ENCODE measurements around the gene NOXRED1. TPM values are rescaled to one million over a fixed set of nuclear protein-coding genes. Genes with fewer than 3 reads are reported as not detected.

Gene NOXRED1
- polyA plus RNA-seq, 1 donor (not counting 4 experiments of a cell fraction or from before 2014, with no cell fraction given): 0.33 TPM

GRCh38 chr14:77458249-77458950 lies 35.1 kb upstream of the NOXRED1 start:
- no peak for FAIRE-seq

DNA sequence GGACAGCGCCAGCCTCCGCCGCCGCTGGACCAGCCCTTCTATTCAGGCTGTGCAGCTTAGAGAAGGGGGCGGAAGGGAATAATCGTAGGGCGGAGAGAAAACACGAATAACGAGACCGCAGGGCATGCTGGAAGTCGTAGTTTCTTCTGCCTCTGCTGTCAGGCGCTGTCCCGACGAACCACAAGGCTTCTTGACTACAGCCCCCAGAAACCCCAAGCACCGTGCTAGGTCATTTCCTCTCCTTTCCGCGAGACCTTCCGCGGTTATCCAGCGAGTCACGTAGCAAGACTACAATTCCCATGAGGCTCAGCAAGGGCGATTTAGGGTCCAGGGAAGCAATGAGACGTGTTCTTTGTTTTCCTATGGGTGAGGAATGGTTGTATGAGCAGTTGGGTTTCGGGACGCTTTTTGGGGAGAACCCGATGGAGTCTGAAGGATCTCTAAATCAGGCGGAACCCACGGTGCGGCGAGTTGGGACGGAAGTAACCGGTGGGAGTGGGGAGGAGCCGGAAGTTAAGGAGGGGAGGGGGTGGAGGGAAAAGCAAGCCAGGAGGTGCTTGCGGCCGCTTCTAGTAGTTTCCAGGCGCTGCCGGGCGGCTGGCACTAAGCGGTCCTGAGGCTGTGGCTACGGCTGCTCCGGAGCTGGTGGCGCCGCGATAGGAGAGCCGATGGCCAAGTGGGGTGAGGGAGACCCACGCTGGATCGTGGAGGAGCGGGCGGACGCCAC lies 34.4 kb upstream of the NOXRED1 start, which contains the start of the genes AHSA1 and VIPAS39:
Gene AHSA1, plus strand, starts transcription at position 572 of the 727 bp plus-strand sequence. Its CDS starts 97 bp downstream, at position 669.
Gene VIPAS39, minus strand, starts transcription at position 80 of the 727 bp plus-strand sequence. CDS start 3,499 bp downstream, outside the sequence.
- FAIRE-seq: peak; percentile 84
- no peak for TF ChIP-seq EZH2 (IDR thresholded peaks at IDR 0.05; ENCODE audit: low read length)
- TF ChIP-seq CTCF (optimal IDR thresholded peaks at IDR 0.05 in 1 of 3, IDR thresholded peaks at IDR 0.05 in 1 of 3, conservative IDR thresholded peaks at IDR 0.05 in 1 of 3; ENCODE audit: extremely low read depth in 1 of 3, insufficient read depth in 2 of 3, low read length in 3 of 3): no peak

More at GRCh38 chr14:77458249-77458950, 35.1 kb upstream of the NOXRED1 start:
- peak overlapping the region; percentile 83 to 87 (median 85) for H3K4me3 ChIP-seq (ENCODE audit: control insufficient read depth in 2 of 3, extremely low read depth in 1 of 3, insufficient read depth in 2 of 3, low read depth in 1 of 3, low read length in 3 of 3)
- H3K9ac ChIP-seq (ENCODE audit: control insufficient read depth, extremely low read depth, insufficient read depth, low read length): peak overlapping the region; percentile 94
- peaks cover 17 to 18% of the 10 kb centered on the region in 2 experiments for H3K36me3 ChIP-seq (ENCODE audit: control insufficient read depth in 2 of 2, extremely low read depth in 1 of 2, insufficient read depth in 2 of 2, low read length in 2 of 2)
- H3K79me2 ChIP-seq (ENCODE audit: control insufficient read depth, insufficient read depth, low read length): peaks cover 49% of the 10 kb centered on the region
- peak overlapping the region; percentile 95 for H2AFZ ChIP-seq (ENCODE audit: control insufficient read depth, low read length)
- peak overlapping the region; percentile 97 for H3K4me2 ChIP-seq (ENCODE audit: control insufficient read depth, extremely low read depth, insufficient read depth, low read depth, low read length)
- no peaks in the 10 kb centered on the region for H3K9me1 ChIP-seq (ENCODE audit: control insufficient read depth, extremely low read depth, insufficient read depth, low read length)
- TF ChIP-seq CTCF (optimal IDR thresholded peaks at IDR 0.05 in 1 of 3, IDR thresholded peaks at IDR 0.05 in 1 of 3, conservative IDR thresholded peaks at IDR 0.05 in 1 of 3; ENCODE audit: extremely low read depth in 1 of 3, insufficient read depth in 2 of 3, low read length in 3 of 3): no peak
- no peak for TF ChIP-seq EZH2 (IDR thresholded peaks at IDR 0.05; ENCODE audit: low read length)
- peaks cover 7% of the 10 kb centered on the region for H3K4me1 ChIP-seq (ENCODE audit: control insufficient read depth, extremely low read depth, insufficient read depth, low read length)
- dilution Hi-C loops (cut with MboI; ENCODE audit: extremely low pct_ligation_motif_present, low sequenced_read_pairs): no loop called here
- peak overlapping the region; percentile 94 for H3K27ac ChIP-seq (ENCODE audit: control insufficient read depth, insufficient read depth, low read length)
- H3K27me3 ChIP-seq (ENCODE audit: control insufficient read depth, extremely low read depth, insufficient read depth, low read length): no peaks in the 10 kb centered on the region
- H4K20me1 ChIP-seq (ENCODE audit: control insufficient read depth, extremely low read depth, insufficient read depth, low read length): peaks cover 9% of the 10 kb centered on the region
- no peak for DNase-seq (ENCODE audit: low read depth, low spot score)
- no peaks in the 10 kb centered on the region for H3K9me3 ChIP-seq (ENCODE audit: control insufficient read depth, low read depth, low read length)

More for the DNA sequence above, 34.4 kb upstream of the NOXRED1 start, which contains the start of the genes AHSA1 and VIPAS39:
- peak within 1 kb of the TSS; percentile 83 to 87 (median 85) for H3K4me3 ChIP-seq (ENCODE audit: control insufficient read depth in 2 of 3, extremely low read depth in 1 of 3, insufficient read depth in 2 of 3, low read depth in 1 of 3, low read length in 3 of 3)
- peak within 1 kb of the TSS; percentile 95 for H2AFZ ChIP-seq (ENCODE audit: control insufficient read depth, low read length)
- peaks cover 18 to 23% of the 10 kb centered on the region in 2 experiments for H3K36me3 ChIP-seq (ENCODE audit: control insufficient read depth in 2 of 2, extremely low read depth in 1 of 2, insufficient read depth in 2 of 2, low read length in 2 of 2)
- dilution Hi-C loops (cut with MboI; ENCODE audit: extremely low pct_ligation_motif_present, low sequenced_read_pairs): no loop called here
- peak within 1 kb of the TSS; percentile 94 for H3K27ac ChIP-seq (ENCODE audit: control insufficient read depth, insufficient read depth, low read length)
- H3K9me1 ChIP-seq (ENCODE audit: control insufficient read depth, extremely low read depth, insufficient read depth, low read length): no peaks in the 10 kb centered on the region
- H3K79me2 ChIP-seq (ENCODE audit: control insufficient read depth, insufficient read depth, low read length): peaks cover 49% of the 10 kb centered on the region
- H3K9me3 ChIP-seq (ENCODE audit: control insufficient read depth, low read depth, low read length): no peaks in the 10 kb centered on the region
- no peaks in the 10 kb centered on the region for H3K27me3 ChIP-seq (ENCODE audit: control insufficient read depth, extremely low read depth, insufficient read depth, low read length)
- H3K9ac ChIP-seq (ENCODE audit: control insufficient read depth, extremely low read depth, insufficient read depth, low read length): peak within 1 kb of the TSS; percentile 94
- peak within 1 kb of the TSS; percentile 97 for H3K4me2 ChIP-seq (ENCODE audit: control insufficient read depth, extremely low read depth, insufficient read depth, low read depth, low read length)
- H3K4me1 ChIP-seq (ENCODE audit: control insufficient read depth, extremely low read depth, insufficient read depth, low read length): peaks cover 7% of the 10 kb centered on the region
- peak; percentile 95 for DNase-seq (ENCODE audit: low read depth, low spot score)
- H4K20me1 ChIP-seq (ENCODE audit: control insufficient read depth, extremely low read depth, insufficient read depth, low read length): peaks cover 9% of the 10 kb centered on the region
